NCI-H1436 treated with DMSO at 0.1 percent for 48 hours (cell line): ENCODE measurements around the gene NUDT10.
"Not testable (repeated sequence)": the region's sequence is repeated elsewhere in the genome, so short reads cannot be mapped to it uniquely, and the experiment has no call there.

Experiments
- DNase-seq: peaks from one replicate; lab custom pipeline; 2025; lab: John Stamatoyannopoulos, UW

The NUDT10 gene

DNA sequence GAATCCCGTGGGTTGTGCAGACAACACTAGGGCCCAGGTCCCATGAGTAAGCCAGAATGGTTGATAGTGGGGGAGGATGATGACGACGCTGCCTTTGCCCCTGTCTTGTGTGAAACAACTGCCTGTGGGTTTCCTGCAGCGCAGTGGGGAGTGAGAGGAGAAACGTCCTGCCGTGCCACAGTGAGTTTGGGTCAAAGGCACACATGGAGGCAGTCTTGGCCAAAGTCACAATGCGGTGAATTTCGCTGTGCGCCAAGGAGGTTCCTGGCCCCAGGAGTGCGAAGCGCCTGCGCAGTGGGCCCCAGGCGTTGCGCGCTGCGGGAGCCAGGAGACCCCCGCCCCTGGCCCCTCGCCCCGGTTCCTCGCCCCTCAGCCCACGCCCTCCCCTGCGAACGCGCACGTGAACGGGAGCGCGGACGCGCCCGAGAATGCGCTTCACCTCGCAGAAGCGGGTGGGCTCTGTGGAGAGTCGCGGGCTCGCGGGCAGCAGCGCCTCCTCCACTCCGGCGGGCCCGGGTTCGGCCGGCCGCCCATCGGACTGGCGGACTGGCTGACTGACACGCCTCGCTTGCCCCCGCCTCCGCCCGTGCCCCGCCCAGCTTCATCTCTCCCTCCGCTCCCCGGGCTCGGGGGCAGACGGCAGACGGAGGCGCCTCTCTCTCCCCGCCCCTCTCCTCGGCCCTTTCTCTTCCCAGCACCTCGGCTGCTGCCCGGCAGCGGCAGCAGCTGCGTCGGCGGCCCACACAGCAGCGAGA, at the start of gene NUDT10:
NUDT10 (plus strand) TSS at position 635 of the 755 bp plus-strand sequence. CDS start 144 bp downstream, outside the sequence.
- no peak for DNase-seq

DNA sequence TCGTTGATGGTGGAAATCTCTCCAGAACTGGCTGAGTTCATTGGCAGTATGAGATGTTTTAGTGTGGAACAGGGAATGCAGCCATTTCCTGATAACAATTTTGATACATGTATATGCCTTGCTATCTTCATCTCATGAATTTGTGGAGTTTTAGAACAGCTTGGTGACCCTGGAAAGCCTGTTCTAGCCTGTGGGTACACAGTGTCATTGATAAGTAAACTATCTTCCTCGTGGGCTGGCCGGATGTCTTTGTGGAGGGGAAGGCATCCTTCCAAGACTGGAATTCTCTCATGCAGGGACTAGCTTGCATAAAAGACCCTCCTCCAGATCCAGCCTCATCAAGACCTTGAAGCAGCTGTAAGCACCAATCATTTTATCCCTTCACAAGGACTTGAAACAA, 40.2 kb upstream of the NUDT10 start:
- DNase-seq, result no peak

DNA sequence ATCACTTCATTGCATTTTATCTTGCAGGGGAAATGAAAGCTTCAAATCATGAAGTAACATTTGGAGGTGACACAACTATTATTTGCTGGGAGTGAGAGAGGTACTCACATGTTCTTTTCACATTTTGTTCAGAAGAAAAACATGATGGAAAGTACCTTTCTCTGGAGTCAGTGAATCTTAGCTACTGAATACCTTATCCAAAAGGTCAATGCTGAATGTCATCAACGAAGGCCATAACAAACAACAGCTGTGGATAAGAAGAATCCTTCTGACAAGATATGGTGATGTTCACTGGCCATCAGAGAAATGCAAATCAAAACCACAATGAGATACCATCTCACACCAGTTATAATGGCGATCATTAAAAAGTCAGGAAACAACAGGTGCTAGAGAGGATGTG, 36.5 kb upstream of the NUDT10 start:
- DNase-seq, result no peak

DNA sequence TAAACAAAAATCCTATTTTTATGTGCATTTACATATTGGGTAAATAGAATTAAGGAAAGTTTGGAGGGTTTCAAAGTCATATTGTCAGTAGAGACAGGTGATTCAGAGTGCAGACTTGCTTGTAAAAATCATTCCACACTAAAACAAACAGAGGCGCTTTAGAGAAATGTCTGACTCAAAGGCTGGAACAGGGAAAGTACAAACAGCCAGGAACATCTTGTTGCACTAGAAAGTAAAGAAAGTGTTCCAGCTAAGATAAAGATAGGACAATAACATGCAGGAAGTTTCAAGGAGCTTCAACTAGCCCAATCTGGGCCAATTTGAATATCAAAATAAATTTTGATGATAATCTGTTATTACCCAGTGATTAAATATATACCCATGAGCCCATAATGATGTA, 16.4 kb upstream of the NUDT10 start:
- no peak for DNase-seq

DNA sequence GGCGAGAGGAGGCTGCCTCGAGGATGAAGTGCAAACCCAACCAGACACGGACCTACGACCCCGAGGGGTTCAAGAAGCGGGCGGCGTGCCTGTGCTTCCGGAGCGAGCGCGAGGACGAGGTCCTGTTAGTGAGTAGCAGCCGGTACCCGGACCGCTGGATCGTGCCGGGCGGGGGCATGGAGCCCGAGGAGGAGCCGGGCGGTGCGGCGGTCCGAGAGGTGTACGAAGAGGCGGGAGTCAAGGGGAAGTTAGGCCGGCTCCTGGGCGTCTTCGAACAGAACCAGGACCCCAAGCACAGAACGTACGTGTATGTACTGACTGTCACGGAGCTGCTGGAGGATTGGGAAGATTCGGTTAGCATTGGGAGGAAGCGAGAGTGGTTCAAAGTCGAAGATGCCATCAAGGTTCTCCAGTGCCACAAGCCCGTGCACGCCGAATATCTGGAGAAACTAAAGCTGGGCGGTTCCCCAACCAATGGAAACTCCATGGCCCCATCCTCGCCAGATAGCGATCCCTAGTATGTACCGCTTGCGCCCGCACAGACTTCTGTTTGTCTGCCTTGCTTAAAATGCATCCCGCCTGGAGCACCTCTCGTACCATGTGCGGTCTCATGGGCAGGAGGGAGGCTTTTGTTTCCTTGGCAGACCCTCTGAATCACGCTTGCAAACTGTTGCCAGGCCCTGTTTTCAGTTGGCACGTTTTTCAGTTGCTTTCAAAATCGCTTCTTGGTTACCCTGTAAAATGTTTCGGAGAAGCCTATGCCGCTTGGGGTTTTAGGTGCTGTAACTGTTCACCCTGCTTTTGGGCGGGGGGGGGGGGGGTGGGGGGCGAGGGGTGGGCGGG, 542 bp downstream of the NUDT10 start:
- DNase-seq, result not testable (repeated sequence)

DNA sequence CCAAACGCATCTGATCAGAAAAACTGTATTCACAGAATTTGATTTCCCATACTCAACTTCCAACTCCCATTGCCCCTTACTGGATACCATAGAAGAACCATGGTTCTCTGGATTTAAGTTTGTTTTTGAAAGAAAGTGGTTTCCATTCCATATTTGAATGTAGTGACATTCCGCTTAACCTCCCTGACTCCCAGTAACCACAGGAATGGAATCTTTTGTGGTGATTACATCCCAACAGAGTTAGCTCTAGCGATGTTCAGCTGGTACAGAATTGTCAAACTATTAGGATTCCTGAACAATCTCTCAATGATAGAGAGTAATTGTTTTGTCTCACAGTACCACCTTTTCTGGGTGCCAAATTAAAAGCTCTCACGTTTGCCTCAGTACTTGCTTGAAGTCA, 1.7 kb downstream of the NUDT10 start:
- no peak for DNase-seq

DNA sequence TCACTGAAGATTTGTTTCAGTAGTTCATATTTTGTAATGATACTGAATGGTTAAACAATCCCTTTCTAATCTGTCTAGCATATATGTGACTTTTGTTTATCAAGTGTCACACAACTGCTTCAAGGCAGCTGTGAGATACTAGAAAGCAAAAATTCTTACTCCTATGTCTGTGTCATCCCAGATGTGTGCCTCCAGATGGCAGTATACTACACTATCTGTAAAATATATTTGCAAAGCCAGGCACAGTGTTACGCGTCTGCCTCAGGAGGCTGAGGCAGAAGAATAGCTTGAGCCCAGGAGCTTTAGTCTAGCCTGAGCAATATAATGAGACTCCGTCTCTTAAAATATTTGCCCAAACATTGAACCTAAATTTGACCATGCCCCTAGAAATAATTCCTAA, 4.0 kb downstream of the NUDT10 start:
- DNase-seq, result no peak

DNA sequence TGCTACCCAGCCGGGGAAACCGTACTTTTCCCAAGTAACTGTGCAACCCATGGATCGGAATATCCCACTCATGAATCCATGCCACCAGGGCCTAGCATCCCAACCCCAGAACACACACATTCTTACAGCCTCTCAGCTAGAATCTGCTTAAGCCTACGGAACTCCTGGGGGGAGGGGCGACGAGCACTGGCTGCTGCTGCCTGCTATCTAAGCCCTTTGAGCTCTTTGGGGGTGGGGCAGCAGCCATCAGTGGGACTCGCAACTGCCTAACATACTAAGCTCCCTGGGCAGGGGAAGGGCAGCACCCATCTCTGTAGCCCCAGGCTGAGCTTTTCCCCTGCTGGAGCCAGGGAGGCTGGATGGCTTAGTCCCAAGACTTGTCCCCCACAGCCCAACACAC, 28.6 kb downstream of the NUDT10 start:
- no peak for DNase-seq

DNA sequence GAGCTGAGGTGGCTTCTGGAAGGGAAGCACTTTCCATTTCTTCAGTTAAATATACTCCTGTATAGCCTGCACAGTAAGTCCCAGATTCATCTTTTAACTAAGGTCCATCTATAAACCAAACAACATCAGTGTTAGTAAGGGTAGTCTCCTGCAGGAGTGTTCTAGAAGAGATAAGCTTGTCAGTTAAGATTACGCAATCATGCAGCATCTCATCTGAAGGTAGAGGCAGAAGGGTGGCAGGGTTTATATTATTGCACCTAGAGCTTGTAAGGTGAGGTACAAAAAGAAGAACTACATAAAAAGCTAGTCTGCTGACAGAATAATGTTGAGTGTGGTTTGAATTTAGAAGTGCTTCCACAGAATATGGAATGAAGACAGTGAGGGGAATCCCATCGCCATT, 44.0 kb downstream of the NUDT10 start:
- no peak for DNase-seq
